ENCODE data around the gene STX7.

STX7 gene

GRCh38 chr6:132506461-132506860 is 6.5 kb downstream of the STX7 start:
- DNase-seq: no peak

GRCh38 chr6:132505158-132505557 is 7.8 kb downstream of the STX7 start:
- no peak for DNase-seq

- DNase-seq: no peak
Observed at GRCh38 chr6:132504757-132505156, 8.2 kb downstream of the STX7 start.

GRCh38 chr6:132499757-132500156 is 13.2 kb downstream of the STX7 start:
- DNase-seq: no peak

GRCh38 chr6:132498638-132499037 is 14.3 kb downstream of the STX7 start:
- DNase-seq: no peak

- DNase-seq: no peak
Observed at GRCh38 chr6:132496519-132497180, 16.3 kb downstream of the STX7 start.

- no peak for DNase-seq
Observed at GRCh38 chr6:132495604-132496079, 17.3 kb downstream of the STX7 start.

GRCh38 chr6:132494954-132495353 is 18.0 kb downstream of the STX7 start:
- no peak for DNase-seq

- no peak for DNase-seq
Observed at GRCh38 chr6:132491881-132492280, 21.0 kb downstream of the STX7 start.

- DNase-seq: no peak
Observed at GRCh38 chr6:132491303-132491702, 21.6 kb downstream of the STX7 start.

GRCh38 chr6:132490478-132491204 is 22.3 kb downstream of the STX7 start:
- DNase-seq: no peak

- no peak for DNase-seq
Observed at GRCh38 chr6:132490024-132490423, 22.9 kb downstream of the STX7 start.

- no peak for DNase-seq
Observed at GRCh38 chr6:132489376-132489775, 23.5 kb downstream of the STX7 start.

GRCh38 chr6:132487762-132488161 is 25.2 kb downstream of the STX7 start:
- DNase-seq: no peak

- no peak for DNase-seq
Observed at GRCh38 chr6:132484680-132485018, 28.3 kb downstream of the STX7 start.

- DNase-seq: peak; percentile 43
Observed at GRCh38 chr6:132483779-132484679, 28.9 kb downstream of the STX7 start.

- DNase-seq: no peak
Observed at GRCh38 chr6:132482581-132482980, 30.3 kb downstream of the STX7 start.

- DNase-seq: no peak
Observed at GRCh38 chr6:132481189-132481588, 31.7 kb downstream of the STX7 start.

- no peak for DNase-seq
Observed at GRCh38 chr6:132479131-132479530, 33.8 kb downstream of the STX7 start.

- DNase-seq: no peak
Observed at GRCh38 chr6:132478674-132479073, 34.2 kb downstream of the STX7 start.

- no peak for DNase-seq
Observed at GRCh38 chr6:132478266-132478665, 34.6 kb downstream of the STX7 start.

- DNase-seq: no peak
Observed at GRCh38 chr6:132476688-132477087, 36.2 kb downstream of the STX7 start.

- no peak for DNase-seq
Observed at GRCh38 chr6:132475925-132476324, 37.0 kb downstream of the STX7 start.

GRCh38 chr6:132471787-132472186 is 41.1 kb downstream of the STX7 start:
- no peak for DNase-seq

All from NCI-H526 treated with DMSO at 0.1 percent for 48 hours (cell line).